GM18499 (cell line): ENCODE results near the gene TMEM175.

Experiments used
- ATAC-seq: cut with Tn5 transposase; IDR thresholded peaks from one replicate; pipeline ENCODE4 v1.9.1; 2021; ENCODE audit warnings: moderate number of reproducible peaks; ENCODE audit not compliant: insufficient read depth, unreplicated experiment

Gene TMEM175

GRCh38 chr4:986428-986878, 54.2 kb downstream of the TMEM175 start:
- ATAC-seq, result peak; percentile 12

- peak; percentile 34 for ATAC-seq
Measured at GRCh38 chr4:986879-987623, 54.8 kb downstream of the TMEM175 start, which contains the start of gene IDUA. IDUA (plus strand) TSS chr4:987044; CDS start chr4:987085, 41 bp downstream.

- ATAC-seq, result no peak
Measured at GRCh38 chr4:987624-988513, 55.6 kb downstream of the TMEM175 start.

- ATAC-seq, result no peak
Measured at GRCh38 chr4:988726-989721, 56.8 kb downstream of the TMEM175 start.

- ATAC-seq, result no peak
Measured at GRCh38 chr4:989722-990471, 57.6 kb downstream of the TMEM175 start.

- no peak for ATAC-seq
Measured at GRCh38 chr4:990746-991367, 58.6 kb downstream of the TMEM175 start.

GRCh38 chr4:991451-992296, 59.4 kb downstream of the TMEM175 start:
- no peak for ATAC-seq

- ATAC-seq, result no peak
Measured at GRCh38 chr4:992297-993110, 60.2 kb downstream of the TMEM175 start.

GRCh38 chr4:993111-994029, 61.1 kb downstream of the TMEM175 start, which contains the start of gene SLC26A1:
SLC26A1 (minus strand) TSS chr4:993404; CDS start chr4:991703, 1,701 bp downstream.
- ATAC-seq, result no peak

- no peak for ATAC-seq
Measured at GRCh38 chr4:995311-996026, 63.2 kb downstream of the TMEM175 start.

- ATAC-seq, result no peak
Measured at GRCh38 chr4:996030-996996, 64.1 kb downstream of the TMEM175 start.

- no peak for ATAC-seq
Measured at GRCh38 chr4:996997-997374, 64.7 kb downstream of the TMEM175 start.

GRCh38 chr4:997375-998071, 65.3 kb downstream of the TMEM175 start:
- ATAC-seq, result no peak
